ENCODE results near the gene ELOA.
"Not testable (repeated sequence)": the region's sequence is repeated elsewhere in the genome, so short reads cannot be mapped to it uniquely, and the experiment has no call there.

Gene ELOA

DNA sequence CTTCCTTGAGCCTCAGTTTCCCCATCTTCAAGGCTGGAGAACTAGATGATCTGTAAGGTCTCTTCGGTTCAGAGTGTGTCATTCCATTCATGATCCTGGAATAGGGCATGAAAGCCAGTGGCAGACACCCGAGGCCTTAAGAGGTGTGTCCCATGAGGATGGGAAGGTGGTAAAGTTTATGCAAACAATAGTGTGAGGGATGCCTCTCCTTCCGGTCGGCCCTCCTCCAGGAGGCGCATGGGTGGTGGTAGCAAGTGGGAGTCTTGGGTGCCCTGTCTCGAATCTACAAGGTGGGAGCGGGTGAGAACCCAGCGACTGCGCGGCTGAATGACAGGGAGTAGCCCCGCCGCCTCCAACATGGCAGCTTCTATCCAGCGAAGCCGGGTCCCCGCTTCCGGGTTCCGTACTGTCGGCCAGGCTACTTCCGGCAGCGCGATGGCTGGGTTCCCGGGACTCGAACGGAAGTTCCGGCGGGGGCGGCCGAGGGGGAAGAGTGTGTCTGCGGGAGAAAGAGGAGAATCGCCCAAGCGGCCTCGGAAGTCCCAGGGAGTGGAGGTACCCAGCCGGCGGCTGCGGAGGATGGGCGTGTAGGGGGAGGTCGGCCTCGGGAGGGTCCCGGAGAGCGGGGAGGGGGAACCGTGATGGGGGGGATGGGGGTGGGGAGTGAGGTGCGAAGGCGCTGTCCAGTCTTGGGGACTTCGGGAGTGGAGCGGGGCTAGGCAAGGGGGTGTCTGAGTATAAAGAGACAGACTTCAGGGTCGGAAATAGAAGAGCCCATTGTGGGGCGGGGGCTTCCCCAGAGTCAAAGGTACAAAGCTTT lies 47.6 kb downstream of the ELOA start, which contains the start of gene LYPLA2:
LYPLA2 (plus strand) TSS at position 450 of the 820 bp plus-strand sequence. CDS start 1,538 bp downstream, outside the sequence.
- DNase-seq: peak; percentile 69

- DNase-seq: no peak
Observed at GRCh38 chr1:23791516-23792047, 48.3 kb downstream of the ELOA start.

- DNase-seq: no peak
Observed at GRCh38 chr1:23792151-23792945, 49.1 kb downstream of the ELOA start.

DNA sequence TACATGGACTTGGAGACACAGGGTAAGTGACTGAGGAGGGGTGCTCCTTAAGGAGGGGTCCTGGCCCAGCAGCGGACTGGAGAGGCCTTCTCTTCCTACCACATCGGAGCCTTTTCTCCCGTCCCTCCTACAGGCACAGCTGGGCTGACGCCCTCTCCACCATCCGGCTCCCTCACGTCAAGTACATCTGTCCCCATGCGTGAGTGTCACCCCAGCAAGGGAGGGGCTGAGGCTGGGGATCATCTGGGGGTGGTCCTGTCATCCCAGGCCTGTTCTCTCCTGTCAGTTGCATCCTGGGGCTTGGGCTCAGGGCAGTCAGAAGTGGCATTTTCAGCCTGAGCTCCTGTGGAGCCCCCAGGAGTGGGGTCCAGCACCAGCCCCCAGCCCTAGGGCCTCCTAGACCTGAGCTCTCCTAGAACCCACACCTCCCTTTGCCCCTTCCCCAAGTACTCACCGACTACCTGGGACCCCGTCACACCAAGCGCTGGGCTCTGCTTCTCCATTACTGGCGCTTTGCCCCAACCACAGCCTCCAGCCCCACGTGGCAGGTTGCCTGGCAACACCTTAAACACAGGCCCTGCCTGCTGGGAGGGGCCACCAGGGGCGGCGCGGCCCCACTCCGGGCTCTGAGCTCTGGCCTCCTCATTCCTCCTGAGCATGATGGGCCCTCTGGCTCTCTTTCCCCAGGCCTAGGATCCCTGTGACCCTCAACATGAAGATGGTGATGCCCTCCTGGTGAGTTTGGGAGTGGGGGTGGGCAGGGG lies 49.9 kb downstream of the ELOA start:
- no peak for DNase-seq

DNA sequence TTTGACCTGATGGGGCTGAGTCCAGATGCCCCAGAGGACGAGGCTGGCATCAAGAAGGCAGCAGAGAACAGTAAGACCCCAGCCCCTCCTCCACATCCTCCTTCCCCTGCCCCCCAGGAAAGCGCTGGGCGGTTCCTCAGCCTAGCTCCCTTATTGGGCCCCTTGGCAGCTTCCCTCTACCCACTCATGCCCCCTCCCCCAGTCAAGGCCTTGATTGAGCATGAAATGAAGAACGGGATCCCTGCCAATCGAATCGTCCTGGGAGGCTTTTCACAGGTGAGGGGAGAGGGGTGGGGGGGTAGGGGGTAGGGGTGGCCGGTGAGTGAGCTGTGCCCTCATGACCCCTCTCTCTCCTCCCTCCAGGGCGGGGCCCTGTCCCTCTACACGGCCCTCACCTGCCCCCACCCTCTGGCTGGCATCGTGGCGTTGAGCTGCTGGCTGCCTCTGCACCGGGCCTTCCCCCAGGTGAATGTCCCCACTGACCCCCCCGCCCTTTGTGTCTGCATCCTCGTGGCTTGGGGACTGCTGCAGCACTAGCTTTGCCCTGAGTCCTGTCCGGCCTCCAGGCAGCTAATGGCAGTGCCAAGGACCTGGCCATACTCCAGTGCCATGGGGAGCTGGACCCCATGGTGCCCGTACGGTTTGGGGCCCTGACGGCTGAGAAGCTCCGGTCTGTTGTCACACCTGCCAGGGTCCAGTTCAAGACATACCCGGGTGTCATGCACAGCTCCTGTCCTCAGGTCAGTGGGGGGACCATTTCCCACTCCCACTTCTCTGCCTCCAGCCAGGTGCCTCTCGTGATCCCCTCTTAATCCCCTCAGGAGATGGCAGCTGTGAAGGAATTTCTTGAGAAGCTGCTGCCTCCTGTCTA lies 50.8 kb downstream of the ELOA start:
- no peak for DNase-seq

DNA sequence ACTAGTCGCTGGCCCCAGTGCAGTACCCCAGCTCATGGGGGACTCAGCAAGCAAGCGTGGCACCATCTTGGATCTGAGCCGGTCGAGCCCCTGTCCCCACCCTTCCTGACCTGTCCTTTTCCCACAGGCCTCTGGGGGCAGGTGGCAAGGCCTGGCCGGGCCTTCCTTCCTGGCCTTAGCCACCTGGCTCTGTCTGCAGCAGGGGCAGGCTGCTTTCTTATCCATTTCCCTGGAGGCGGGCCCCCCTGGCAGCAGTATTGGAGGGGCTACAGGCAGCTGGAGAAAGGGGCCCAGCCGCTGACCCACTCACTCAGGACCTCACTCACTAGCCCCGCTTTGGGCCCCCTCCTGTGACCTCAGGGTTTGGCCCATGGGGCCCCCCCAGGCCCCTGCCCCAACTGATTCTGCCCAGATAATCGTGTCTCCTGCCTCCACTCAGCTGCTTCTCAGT lies 51.5 kb downstream of the ELOA start:
- not testable (repeated sequence) for DNase-seq

GRCh38 chr1:23795676-23796465 lies 52.6 kb downstream of the ELOA start:
- DNase-seq: no peak

- DNase-seq: no peak
Observed at GRCh38 chr1:23796466-23797271, 53.4 kb downstream of the ELOA start.

- DNase-seq: no peak
Observed at GRCh38 chr1:23797478-23798448, 54.5 kb downstream of the ELOA start.

GRCh38 chr1:23798662-23799142 lies 55.4 kb downstream of the ELOA start:
- no peak for DNase-seq

DNA sequence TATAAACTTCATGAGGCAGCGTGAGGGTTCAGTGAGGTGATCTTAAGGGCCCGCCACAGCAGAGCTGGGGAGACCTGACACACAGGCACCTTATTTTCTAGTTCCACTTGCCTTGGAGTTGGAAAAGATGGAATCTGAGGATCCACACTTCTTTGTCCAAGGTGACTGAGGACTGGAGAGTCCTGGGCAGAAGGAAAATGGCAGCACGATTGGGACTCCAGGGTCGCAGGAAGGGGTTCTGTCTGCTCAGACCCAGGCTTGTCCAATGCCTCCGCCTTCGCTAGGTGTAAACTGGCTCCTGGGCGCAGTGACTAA lies 55.9 kb downstream of the ELOA start:
- no peak for DNase-seq

GRCh38 chr1:23799570-23800399 lies 56.5 kb downstream of the ELOA start:
- no peak for DNase-seq

GRCh38 chr1:23800400-23801337 lies 57.4 kb downstream of the ELOA start, which contains the start of gene GALE:
Gene GALE (minus strand): TSS chr1:23800754. CDS start chr1:23799007, 1,747 bp downstream.
- DNase-seq: peak; percentile 76

DNA sequence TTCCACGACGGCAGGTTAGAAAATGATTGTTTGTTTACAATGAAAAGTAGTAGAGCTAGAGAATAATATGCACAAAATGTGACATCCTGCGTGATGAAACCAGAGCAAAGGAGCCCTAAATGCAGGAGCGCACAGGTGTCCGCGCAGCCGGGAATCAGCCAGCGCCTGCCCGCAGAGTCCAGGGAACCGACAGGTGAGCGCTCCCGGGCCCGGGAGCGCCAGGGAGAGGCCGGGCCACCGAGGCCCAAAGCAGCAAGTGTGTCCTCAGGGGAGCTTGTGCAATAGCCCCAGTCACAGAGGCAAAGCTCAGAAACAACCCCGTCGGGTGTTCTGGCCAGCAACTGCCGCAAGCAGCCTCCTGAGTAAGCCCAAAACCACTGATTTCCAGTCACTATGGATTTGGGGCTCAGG lies 58.1 kb downstream of the ELOA start:
- no peak for DNase-seq

GRCh38 chr1:23801876-23802275 lies 58.6 kb downstream of the ELOA start:
- DNase-seq: no peak

GRCh38 chr1:23802809-23803342 lies 59.6 kb downstream of the ELOA start:
- not testable (repeated sequence) for DNase-seq
